HFFc6 (cell line): ENCODE results near the gene OSBP2. TPM values are rescaled to one million over a fixed set of nuclear protein-coding genes. Genes with fewer than 3 reads are reported as not detected.

ENCODE experiments used
- DNase-seq: peaks from one replicate; pipeline ENCODE4 v3.0.0-alpha.2; 2018
- H3K27ac Mint-ChIP-seq: 2 replicates; pipeline ENCODE4 v1.8.0; 2020; ENCODE audit warnings: mild to moderate bottlenecking, mixed read lengths
- H3K27me3 Mint-ChIP-seq: 2 replicates; pipeline ENCODE4 v1.8.0; 2021; ENCODE audit warnings: mild to moderate bottlenecking, moderate library complexity, mixed read lengths; ENCODE audit not compliant: insufficient read depth
- H3K36me3 Mint-ChIP-seq: 2 replicates; pipeline ENCODE4 v1.8.0; 2021; ENCODE audit warnings: low read depth, mixed read lengths
- H3K4me1 Mint-ChIP-seq: 2 replicates; pipeline ENCODE4 v1.8.0; 2020; ENCODE audit warnings: low read depth, mixed read lengths
- H3K4me3 Mint-ChIP-seq: 2 replicates; pipeline ENCODE4 v1.8.0; 2020; ENCODE audit warnings: mild to moderate bottlenecking, moderate library complexity, mixed read lengths
- H3K9me3 Mint-ChIP-seq: 2 replicates; pipeline ENCODE4 v1.8.0; 2020; ENCODE audit warnings: mild to moderate bottlenecking, mixed read lengths
- CTCF ChIP-seq: fragments of 200-600 bp; sonication (generic); IDR thresholded peaks from 2 replicates; pipeline ENCODE4 v1.5.0; 2021; ENCODE audit warnings: antibody characterized with exemption, mild to moderate bottlenecking
- total RNA-seq, 6 experiments: library from RNA; stranded (reverse); fragmentation: NEBNext Ultra II Directional; extraction: Animal tissue kit (Norgen Biotek cat#: 25700); gene quantifications; 2 replicates in 1 of 6; 3 replicates in 5 of 6; pipeline ENCODE4 v1.2.3, GENCODE V29; 2021

The OSBP2 gene
- total RNA-seq, 6 experiments from 2014 or later: 0.09 to 0.37 (median 0.28) TPM; not detected in 1

DNA sequence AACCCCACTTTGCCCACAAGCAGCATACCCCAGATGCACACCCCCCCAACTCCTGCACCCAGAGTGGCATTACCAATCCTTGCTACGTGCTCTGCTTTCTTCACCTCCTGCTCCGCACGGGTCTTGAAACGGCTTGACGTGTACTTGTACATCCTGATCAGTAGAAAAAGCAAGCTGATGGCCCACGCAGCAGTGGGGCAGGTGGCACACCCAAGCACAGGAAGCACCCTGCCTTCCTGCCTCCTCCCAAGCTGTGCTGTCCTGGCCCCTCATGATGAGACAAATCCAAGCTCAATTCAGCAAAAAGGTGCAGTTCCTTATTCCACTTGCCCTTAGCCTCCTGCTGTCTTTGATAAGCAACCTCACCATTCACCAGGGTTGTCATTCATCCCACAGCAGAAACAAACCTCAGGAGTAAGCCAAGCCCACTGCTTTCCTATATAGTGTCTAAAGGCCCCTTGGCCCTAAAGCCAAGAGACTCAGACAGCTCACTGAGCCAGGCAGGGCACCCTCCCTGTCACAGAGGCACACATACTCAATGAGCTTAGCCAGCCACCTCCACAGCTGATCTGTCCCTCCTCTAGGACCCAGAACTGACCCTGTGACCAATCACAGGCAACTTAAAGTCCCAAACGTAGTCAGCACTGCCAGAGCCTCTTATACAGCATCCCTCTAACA, 246.2 kb downstream of the OSBP2 start:
- no peak for TF ChIP-seq CTCF
- peaks cover 42% of the 10 kb centered on the region for H3K36me3 Mint-ChIP-seq

DNA sequence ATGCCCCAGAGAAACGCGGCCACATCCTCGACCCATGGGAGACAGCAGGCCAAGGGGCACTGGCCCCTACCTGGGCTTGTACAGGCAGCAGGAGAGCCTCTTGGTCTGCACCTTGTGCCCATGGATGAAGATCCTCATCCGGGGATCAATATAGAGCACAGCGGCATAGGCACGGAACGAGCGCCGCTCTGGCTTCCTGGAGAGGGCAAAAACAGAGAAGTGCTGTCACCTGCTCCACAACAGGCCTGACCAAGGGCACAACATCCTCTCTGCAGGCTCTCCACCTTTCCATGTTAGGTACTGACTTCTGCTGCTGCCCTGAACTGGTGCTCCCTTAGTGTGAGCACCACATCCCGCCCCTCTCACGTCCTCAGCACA, 246.7 kb downstream of the OSBP2 start:
- Mint-ChIP-seq H3K27ac (no peak overlapping the region), H3K36me3 (peaks cover 41% of the 10 kb centered on the region), H3K27me3 (no peaks in the 10 kb centered on the region; the same call in 1 of the 2 replicates), H3K4me3 (no peak overlapping the region), H3K9me3 (no peaks in the 10 kb centered on the region), H3K4me1 (no peaks in the 10 kb centered on the region)
- no peak for TF ChIP-seq CTCF
- no peak for DNase-seq

More for the DNA sequence above, 246.2 kb downstream of the OSBP2 start:
- Mint-ChIP-seq H3K4me3 (no peak overlapping the region), H3K9me3 (no peaks in the 10 kb centered on the region), H3K27ac (no peak overlapping the region), H3K27me3 (no peaks in the 10 kb centered on the region; the same call in 1 of the 2 replicates), H3K4me1 (no peaks in the 10 kb centered on the region)
- no peak for DNase-seq

DNA sequence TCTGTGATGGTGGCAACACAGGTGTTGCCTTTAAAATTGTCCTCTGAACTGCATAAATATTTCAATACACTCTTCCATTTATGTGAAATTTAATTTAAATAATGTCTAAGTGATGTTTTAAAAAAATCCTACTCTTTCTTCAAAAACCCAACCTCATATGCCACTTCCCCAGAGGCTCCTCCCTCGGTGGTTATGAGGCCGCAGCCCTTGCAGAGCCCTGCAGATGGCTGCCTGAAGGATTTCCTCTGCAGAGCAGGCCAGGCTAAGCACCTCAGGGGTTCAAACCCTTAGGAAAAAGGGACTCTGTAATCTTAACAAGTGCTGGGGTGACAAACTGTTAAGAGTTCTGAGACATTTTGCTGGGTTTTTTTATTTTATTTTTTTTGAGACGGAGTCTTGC, 248.7 kb downstream of the OSBP2 start:
- no peak overlapping the region for H3K4me3 Mint-ChIP-seq

DNA sequence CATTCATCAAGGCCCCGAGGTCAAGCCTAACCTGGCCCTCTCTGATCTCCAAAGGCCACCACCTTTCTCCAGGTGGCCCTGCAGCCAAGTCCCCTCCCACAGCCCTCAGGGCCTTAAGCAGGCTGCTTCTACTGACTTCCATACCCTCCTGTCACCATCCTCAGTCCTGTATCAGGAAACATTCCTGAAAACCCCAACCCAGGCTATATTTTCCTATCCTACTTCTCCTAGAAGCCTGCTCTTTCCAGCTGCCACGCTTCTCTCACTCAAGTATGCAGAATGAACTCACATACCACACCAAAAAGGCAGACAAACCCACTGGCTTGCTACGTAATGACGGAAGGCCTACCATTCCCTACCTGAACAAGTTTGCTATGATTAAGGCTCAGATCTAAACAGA, 250.3 kb downstream of the OSBP2 start:
- Mint-ChIP-seq H3K27ac (no peak overlapping the region), H3K36me3 (peaks cover 30% of the 10 kb centered on the region), H3K4me1 (no peaks in the 10 kb centered on the region), H3K4me3 (no peak overlapping the region), H3K27me3 (no peaks in the 10 kb centered on the region), H3K9me3 (no peaks in the 10 kb centered on the region)
- no peak for DNase-seq
- no peak for TF ChIP-seq CTCF

More for the DNA sequence above, 248.7 kb downstream of the OSBP2 start:
- no peak overlapping the region for H3K27ac Mint-ChIP-seq
- H3K27me3 Mint-ChIP-seq: no peaks in the 10 kb centered on the region; the same call in 1 of the 2 replicates
- peaks cover 40% of the 10 kb centered on the region for H3K36me3 Mint-ChIP-seq
- DNase-seq: no peak
- TF ChIP-seq CTCF: no peak
- H3K9me3 Mint-ChIP-seq: no peaks in the 10 kb centered on the region
- H3K4me1 Mint-ChIP-seq: no peaks in the 10 kb centered on the region

GRCh38 chr22:30945653-30946052, 251.0 kb downstream of the OSBP2 start:
- no peaks in the 10 kb centered on the region for H3K27me3 Mint-ChIP-seq
- no peak for TF ChIP-seq CTCF

More at GRCh38 chr22:30945653-30946052, 251.0 kb downstream of the OSBP2 start:
- H3K9me3 Mint-ChIP-seq: no peaks in the 10 kb centered on the region
- no peaks in the 10 kb centered on the region for H3K4me1 Mint-ChIP-seq
- H3K36me3 Mint-ChIP-seq: peaks cover 30% of the 10 kb centered on the region
- no peak for DNase-seq
- no peak overlapping the region for H3K4me3 Mint-ChIP-seq
- no peak overlapping the region for H3K27ac Mint-ChIP-seq
